HCT116 (cell line): ENCODE measurements around the gene CDH4. TPM values are rescaled to one million over a fixed set of nuclear protein-coding genes. Genes with fewer than 3 reads are reported as not detected.

Experiments used
- ATAC-seq: fragments of 200-7000 bp; cut with Tn5 transposase; 2 replicates; pipeline ENCODE4 v1.9.1; 2020; ENCODE audit warnings: mild to moderate bottlenecking, moderate library complexity
- BruUV-seq: library from RNA; stranded (reverse); fragments of 400-500 nt; replicated peaks from 2 replicates; lab custom pipeline; 2021; lab: Mats Ljungman, UMichigan
- CTCF ChIA-PET: fragments of 300-600 bp; sonication (Branson Sonifier 250); formaldehyde crosslinking; loops from one replicate; lab custom pipeline; 2021; ENCODE audit warnings: antibody characterized with exemption; lab: Charles Lee
- POLR2A ChIA-PET: fragments of 300-600, 350-600 bp; sonication (Branson Sonifier 250); formaldehyde crosslinking; loops from one replicate; lab custom pipeline; 2021; ENCODE audit warnings: antibody characterized with exemption; lab: Charles Lee
- RAD21 ChIA-PET, 2 experiments: fragments of 300-600 bp; sonication (Branson Sonifier 250); formaldehyde crosslinking; loops; one replicate each; lab custom pipeline; 2023; ENCODE audit warnings: low total read pairs in 2 of 2; ENCODE audit not compliant: uncharacterized antibody in 2 of 2, unreplicated experiment in 2 of 2, low non-redundant PET in 1 of 2; lab: Charles Lee
- DNase-seq: peaks from one replicate; pipeline ENCODE4 v3.0.0-alpha.2; 2010; ENCODE audit warnings: low read depth, low spot score
- H2AFZ ChIP-seq: fragments of 200-600 bp; shearing (Covaris generic), sonication (generic); 2 replicates; pipeline ENCODE4 v1.6.1; 2017; ENCODE audit warnings: low read depth, mixed run types, mixed read lengths, antibody characterized with exemption, low read length; ENCODE audit not compliant: poor library complexity, severe bottlenecking
- H3K27ac ChIP-seq: 2 replicates; pipeline ENCODE4 v1.5.1; 2012; ENCODE audit warnings: low read depth, low read length
- H3K27me3 ChIP-seq: fragments of 200-600 bp; sonication (generic); 2 replicates; pipeline ENCODE4 v1.6.1; 2016; ENCODE audit warnings: mixed run types, low read length, mixed read lengths; ENCODE audit not compliant: insufficient read depth
- H3K36me3 ChIP-seq, 2 experiments: fragments of 200-500 bp in 1 of 2; fragments of 200-600 bp in 1 of 2; sonication (Bioruptor generic) in 1 of 2; sonication (generic) in 1 of 2; 2 replicates each; pipeline versions ENCODE4 v1.5.1 to v1.6.1; 2014 to 2016; ENCODE audit warnings: low read length in 2 of 2, inconsistent platforms in 1 of 2, mixed read lengths in 1 of 2, mixed run types in 1 of 2; ENCODE audit not compliant: insufficient read depth in 2 of 2, control insufficient read depth in 1 of 2
- H3K4me1 ChIP-seq, 2 experiments: fragments of 200-600 bp in 1 of 2; sonication (generic) in 1 of 2; 2 replicates each; pipeline versions ENCODE4 v1.5.1 to v1.6.1; 2012 to 2017; ENCODE audit warnings: low read length in 2 of 2, inconsistent platforms in 1 of 2, mild to moderate bottlenecking in 1 of 2, mixed read lengths in 1 of 2, mixed run types in 1 of 2, moderate library complexity in 1 of 2; ENCODE audit not compliant: insufficient read depth in 2 of 2, control insufficient read depth in 1 of 2
- H3K4me2 ChIP-seq: fragments of 200-600 bp; sonication (generic); 2 replicates; pipeline ENCODE4 v1.6.1; 2017; ENCODE audit warnings: mixed run types, low read length, mixed read lengths
- H3K4me3 ChIP-seq, 2 experiments: fragments of 200-600 bp in 1 of 2; sonication (generic) in 1 of 2; replicated peaks in 1 of 2; 2 replicates each; pipeline ENCODE4 v1.5.1; 2011 to 2016; ENCODE audit warnings: low read length in 2 of 2, control low read depth in 1 of 2, low read depth in 1 of 2, mild to moderate bottlenecking in 1 of 2, mixed read lengths in 1 of 2, mixed run types in 1 of 2
- H3K79me2 ChIP-seq: fragments of 200-600 bp; sonication (generic); 2 replicates; pipeline ENCODE4 v1.6.1; 2017; ENCODE audit warnings: mild to moderate bottlenecking, mixed run types, low read length, moderate library complexity, mixed read lengths; ENCODE audit not compliant: insufficient read depth
- H3K9ac ChIP-seq: fragments of 200-600 bp; sonication (generic); 2 replicates; pipeline ENCODE4 v1.6.1; 2016; ENCODE audit warnings: low read length, mixed read lengths
- H3K9me2 ChIP-seq: fragments of 200-600 bp; sonication (generic), shearing (Covaris generic); 2 replicates; pipeline ENCODE4 v1.6.1; 2017; ENCODE audit warnings: mixed run types, mild to moderate bottlenecking, moderate library complexity; ENCODE audit not compliant: insufficient read depth
- H3K9me3 ChIP-seq, 2 experiments: fragments of 200-500 bp in 1 of 2; fragments of 200-600 bp in 1 of 2; sonication (Bioruptor generic) in 1 of 2; sonication (generic) in 1 of 2; 2 replicates each; pipeline ENCODE4 v1.6.1; 2014 to 2017; ENCODE audit warnings: low read length in 2 of 2, mixed read lengths in 2 of 2, inconsistent platforms in 1 of 2, low read depth in 1 of 2, mild to moderate bottlenecking in 1 of 2, mixed run types in 1 of 2, moderate library complexity in 1 of 2; ENCODE audit not compliant: control insufficient read depth in 1 of 2, insufficient read depth in 1 of 2
- H4K20me1 ChIP-seq: fragments of 200-600 bp; sonication (generic), shearing (Covaris generic); 2 replicates; pipeline ENCODE4 v1.6.1; 2017; ENCODE audit warnings: mixed run types, mild to moderate bottlenecking, moderate library complexity; ENCODE audit not compliant: insufficient read depth
- CBX3 ChIP-seq: IDR thresholded peaks from 2 replicates; pipeline ENCODE4 v1.6.1; 2012; ENCODE audit warnings: low read depth
- EGR1 ChIP-seq: IDR thresholded peaks from 2 replicates; pipeline ENCODE4 v1.6.1; 2012; ENCODE audit warnings: low read depth
- ELF1 ChIP-seq: IDR thresholded peaks from 2 replicates; pipeline ENCODE4 v1.6.1; 2012; ENCODE audit warnings: low read depth, borderline replicate concordance
- EZH2 ChIP-seq: fragments of 200-600 bp; sonication (generic); IDR thresholded peaks from 2 replicates; pipeline ENCODE4 v1.6.1; 2017; ENCODE audit warnings: antibody characterized with exemption, mixed run types
- EZH2phosphoT487 ChIP-seq: fragments of 200-600 bp; IDR thresholded peaks from 2 replicates; pipeline ENCODE4 v1.6.1; 2018; ENCODE audit warnings: antibody characterized with exemption, borderline replicate concordance
- FOSL1 ChIP-seq: IDR thresholded peaks from 2 replicates; pipeline ENCODE4 v1.6.1; 2012; ENCODE audit warnings: low read depth
- JUND ChIP-seq: IDR thresholded peaks from 2 replicates; pipeline ENCODE4 v1.6.1; 2012
- POLR2A ChIP-seq: IDR thresholded peaks from 2 replicates; pipeline ENCODE4 v1.7.0; 2011; ENCODE audit warnings: borderline replicate concordance; ENCODE audit not compliant: insufficient read depth, insufficient read length; ENCODE audit errors: extremely low read depth
- POLR2AphosphoS5 ChIP-seq: IDR thresholded peaks from 2 replicates; pipeline ENCODE4 v1.6.1; 2011; ENCODE audit warnings: mild to moderate bottlenecking, low read depth, low read length, moderate library complexity
- RAD21 ChIP-seq: IDR thresholded peaks from 2 replicates; pipeline ENCODE4 v1.6.1; 2012; ENCODE audit warnings: low read depth, mild to moderate bottlenecking
- SIN3A ChIP-seq: IDR thresholded peaks from 2 replicates; pipeline ENCODE4 v1.6.1; 2012; ENCODE audit warnings: low read depth
- SP1 ChIP-seq: IDR thresholded peaks from 2 replicates; pipeline ENCODE4 v1.6.1; 2012; ENCODE audit warnings: low read depth
- SRF ChIP-seq: IDR thresholded peaks from 2 replicates; pipeline ENCODE4 v1.6.1; 2012; ENCODE audit warnings: low read depth
- TCF7L2 ChIP-seq: IDR thresholded peaks from 2 replicates; pipeline ENCODE4 v1.7.0; 2011; ENCODE audit warnings: borderline replicate concordance, inconsistent platforms; ENCODE audit not compliant: insufficient read depth, insufficient read length; ENCODE audit errors: extremely low read depth
- YY1 ChIP-seq: IDR thresholded peaks from 2 replicates; pipeline ENCODE4 v1.6.1; 2011; ENCODE audit warnings: low read length, low read depth, moderate library complexity, mild to moderate bottlenecking; ENCODE audit not compliant: insufficient replicate concordance; ENCODE audit errors: extremely low read depth
- ZNF274 ChIP-seq: fragments of 200-500 bp; sonication (Bioruptor generic); IDR thresholded peaks from 2 replicates; pipeline ENCODE4 v1.6.1; 2014; ENCODE audit warnings: mild to moderate bottlenecking, low read depth, low read length, inconsistent platforms
- intact Hi-C: fragments of 100-400 bp; cut with micrococcal nuclease; formaldehyde crosslinking; loops from 2 replicates; pipeline ENCODE4 v1.10.0; 2022
- total RNA-seq: library from RNA; stranded (reverse); gene quantifications from one replicate; pipeline ENCODE4 v1.2.1, GENCODE V29; 2021; ENCODE audit not compliant: unreplicated experiment
- TF ChIP-seq, protein P1 (sequence below): IDR thresholded peaks from 2 replicates; pipeline ENCODE4 v1.6.1; 2011; ENCODE audit warnings: mild to moderate bottlenecking, low read length, moderate library complexity; ENCODE audit not compliant: insufficient replicate concordance; ENCODE audit errors: extremely low read depth
- TF ChIP-seq, protein P2 (sequence below): IDR thresholded peaks from 2 replicates; pipeline ENCODE4 v1.6.1; 2012

Gene CDH4
- total RNA-seq, 1 experiment from 2014 or later = not detected

GRCh38 chr20:61810738-61811135 lies 558.7 kb downstream of the CDH4 start:
- no TSS peak for BruUV-seq
- H3K27me3 ChIP-seq = peaks cover 60% of the 10 kb centered on the region
- ChIA-PET CTCF (no interaction called here), POLR2A (no interaction called here), RAD21 (no interaction called here)
- no peaks in the 10 kb centered on the region for H3K36me3 ChIP-seq
- H3K79me2 ChIP-seq = no peaks in the 10 kb centered on the region
- H2AFZ ChIP-seq = no peak overlapping the region
- H3K27ac ChIP-seq = no peak overlapping the region
- H3K9me3 ChIP-seq = no peaks in the 10 kb centered on the region
- TF ChIP-seq JUND = no peak
- no peak for TF ChIP-seq EGR1
- no peak for TF ChIP-seq CBX3
- no peak for TF ChIP-seq EZH2
- TF ChIP-seq FOSL1 = no peak
- no peak for TF ChIP-seq POLR2AphosphoS5
- no peak for TF ChIP-seq SP1
- no peak for TF ChIP-seq SRF
- no peak for TF ChIP-seq TCF7L2
- TF ChIP-seq POLR2A = no peak
- TF ChIP-seq ELF1 = no peak
- TF ChIP-seq ZNF274 = no peak
- no peak for TF ChIP-seq SIN3A
- TF ChIP-seq, protein P1, sequence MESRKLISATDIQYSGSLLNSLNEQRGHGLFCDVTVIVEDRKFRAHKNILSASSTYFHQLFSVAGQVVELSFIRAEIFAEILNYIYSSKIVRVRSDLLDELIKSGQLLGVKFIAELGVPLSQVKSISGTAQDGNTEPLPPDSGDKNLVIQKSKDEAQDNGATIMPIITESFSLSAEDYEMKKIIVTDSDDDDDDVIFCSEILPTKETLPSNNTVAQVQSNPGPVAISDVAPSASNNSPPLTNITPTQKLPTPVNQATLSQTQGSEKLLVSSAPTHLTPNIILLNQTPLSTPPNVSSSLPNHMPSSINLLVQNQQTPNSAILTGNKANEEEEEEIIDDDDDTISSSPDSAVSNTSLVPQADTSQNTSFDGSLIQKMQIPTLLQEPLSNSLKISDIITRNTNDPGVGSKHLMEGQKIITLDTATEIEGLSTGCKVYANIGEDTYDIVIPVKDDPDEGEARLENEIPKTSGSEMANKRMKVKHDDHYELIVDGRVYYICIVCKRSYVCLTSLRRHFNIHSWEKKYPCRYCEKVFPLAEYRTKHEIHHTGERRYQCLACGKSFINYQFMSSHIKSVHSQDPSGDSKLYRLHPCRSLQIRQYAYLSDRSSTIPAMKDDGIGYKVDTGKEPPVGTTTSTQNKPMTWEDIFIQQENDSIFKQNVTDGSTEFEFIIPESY = no peak
- TF ChIP-seq, protein P2, sequence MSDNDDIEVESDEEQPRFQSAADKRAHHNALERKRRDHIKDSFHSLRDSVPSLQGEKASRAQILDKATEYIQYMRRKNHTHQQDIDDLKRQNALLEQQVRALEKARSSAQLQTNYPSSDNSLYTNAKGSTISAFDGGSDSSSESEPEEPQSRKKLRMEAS = no peak
- TF ChIP-seq RAD21 = no peak
- TF ChIP-seq EZH2phosphoT487 = no peak
- TF ChIP-seq YY1 = no peak
- H3K4me3 ChIP-seq = no peak overlapping the region
- no peaks in the 10 kb centered on the region for H4K20me1 ChIP-seq
- no peak overlapping the region for H3K9ac ChIP-seq
- no peaks in the 10 kb centered on the region for H3K4me1 ChIP-seq
- ATAC-seq (no peak), DNase-seq (no peak)
- intact Hi-C loops = no loop called here
- no peak overlapping the region for H3K4me2 ChIP-seq
- no peaks in the 10 kb centered on the region for H3K9me2 ChIP-seq
